ENCODE measurements around the gene ZNF138. TPM values are rescaled to one million over a fixed set of nuclear protein-coding genes. Genes with fewer than 3 reads are reported as not detected.

ZNF138 gene
- total and polyA plus RNA-seq, 10 of the 15 experiments (the other 5 are each of a cell fraction or from before 2014, with no cell fraction given) = 5.9 to 14.9 (median 12.4) TPM

DNA sequence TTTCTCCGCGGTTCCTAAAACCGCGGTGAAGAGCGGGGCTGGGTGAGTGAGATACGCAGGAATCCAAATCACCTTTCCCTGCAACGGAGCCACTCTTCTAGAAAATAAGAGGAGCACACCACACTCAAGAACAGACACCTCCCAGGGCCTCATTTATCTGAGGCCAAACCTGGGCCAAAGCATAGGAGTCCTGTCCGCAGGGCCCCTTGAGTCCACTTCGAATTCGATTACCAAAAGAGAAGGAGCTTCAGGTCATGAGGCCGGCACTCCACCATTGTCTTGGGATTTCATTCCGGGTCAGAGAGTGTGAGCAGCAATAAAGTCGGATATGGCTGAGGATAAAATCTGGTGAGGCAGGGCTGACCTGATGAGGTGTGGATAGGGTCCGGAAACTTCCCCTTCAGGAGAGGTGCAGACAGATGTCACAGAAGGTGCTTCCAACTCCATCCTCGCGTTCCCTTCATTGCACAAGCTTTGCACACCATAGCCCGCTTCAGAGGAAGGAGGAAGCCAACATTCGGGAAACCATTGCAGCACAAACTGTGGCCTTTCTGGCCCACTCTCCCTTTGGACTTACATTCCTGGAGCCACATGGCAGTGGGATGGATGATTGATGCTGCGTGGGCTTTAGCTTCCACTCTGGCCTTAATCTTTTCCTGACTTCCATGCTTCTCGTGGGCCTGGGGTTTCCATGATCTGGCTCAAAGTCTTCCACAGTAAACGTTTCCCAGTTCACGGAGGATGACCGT lies 81.6 kb downstream of the ZNF138 start:
- intact Hi-C loops (cut with micrococcal nuclease; ENCODE audit: unreplicated experiment) (no loop called here), in situ Hi-C loops (cut with MboI) (no loop called here)
- Histone ChIP-seq H3K4me2 (ENCODE audit: control insufficient read depth, insufficient read depth) (no peak overlapping the region), H3K27me3 (replicated peaks in 1 of 2; ENCODE audit: control insufficient read depth in 2 of 2, insufficient read depth in 2 of 2, low read length in 1 of 2) (no peaks in the 10 kb centered on the region), H3K27ac (ENCODE audit: control insufficient read depth, insufficient read depth) (no peak overlapping the region), H3K9me3 (replicated peaks; ENCODE audit: control insufficient read depth, insufficient read depth, low read length) (peaks cover 3% of the 10 kb centered on the region; the same call in 2 of the 3 replicates), H4K20me1 (ENCODE audit: control insufficient read depth, insufficient read depth) (no peaks in the 10 kb centered on the region), H3K79me2 (ENCODE audit: control insufficient read depth, insufficient read depth, low read length) (no peaks in the 10 kb centered on the region), H3K4me3 (no peak overlapping the region), H2AFZ (ENCODE audit: control insufficient read depth, low read depth, low read length) (no peak overlapping the region), H3K9ac (ENCODE audit: control insufficient read depth, insufficient read depth, low read length) (no peak overlapping the region), H3K36me3 (ENCODE audit: control insufficient read depth in 2 of 2, insufficient read depth in 2 of 2, low read length in 1 of 2) (no peaks in the 10 kb centered on the region), H3K4me1 (ENCODE audit: control insufficient read depth, insufficient read depth, low read length) (no peaks in the 10 kb centered on the region)
- ChIA-PET POLR2A (no interaction called here), SMC1A (ENCODE audit: uncharacterized antibody, unreplicated experiment) (no interaction called here), CTCF (no interaction called here), RAD21 (ENCODE audit: unreplicated experiment) (no interaction called here)
- no TSS peak for BruUV-seq (replicated peaks)
- no peak for DNase-seq (ENCODE audit: low read depth, low spot score)
- FAIRE-seq = no peak
- ATAC-seq = no peak
- WGBS (ENCODE audit: insufficient coverage, insufficient replicate concordance, low lambda C conversion rate, missing lambda C conversion rate) = 72% methylated on average over 23 of the region's 23 CpGs
- TF ChIP-seq, protein P1, sequence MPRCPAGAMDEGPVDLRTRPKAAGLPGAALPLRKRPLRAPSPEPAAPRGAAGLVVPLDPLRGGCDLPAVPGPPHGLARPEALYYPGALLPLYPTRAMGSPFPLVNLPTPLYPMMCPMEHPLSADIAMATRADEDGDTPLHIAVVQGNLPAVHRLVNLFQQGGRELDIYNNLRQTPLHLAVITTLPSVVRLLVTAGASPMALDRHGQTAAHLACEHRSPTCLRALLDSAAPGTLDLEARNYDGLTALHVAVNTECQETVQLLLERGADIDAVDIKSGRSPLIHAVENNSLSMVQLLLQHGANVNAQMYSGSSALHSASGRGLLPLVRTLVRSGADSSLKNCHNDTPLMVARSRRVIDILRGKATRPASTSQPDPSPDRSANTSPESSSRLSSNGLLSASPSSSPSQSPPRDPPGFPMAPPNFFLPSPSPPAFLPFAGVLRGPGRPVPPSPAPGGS (IDR thresholded peaks at IDR 0.05; ENCODE audit: borderline replicate concordance, insufficient read depth, low read depth, low read length, poor library complexity, severe bottlenecking) = no peak
- TF ChIP-seq, protein P2, sequence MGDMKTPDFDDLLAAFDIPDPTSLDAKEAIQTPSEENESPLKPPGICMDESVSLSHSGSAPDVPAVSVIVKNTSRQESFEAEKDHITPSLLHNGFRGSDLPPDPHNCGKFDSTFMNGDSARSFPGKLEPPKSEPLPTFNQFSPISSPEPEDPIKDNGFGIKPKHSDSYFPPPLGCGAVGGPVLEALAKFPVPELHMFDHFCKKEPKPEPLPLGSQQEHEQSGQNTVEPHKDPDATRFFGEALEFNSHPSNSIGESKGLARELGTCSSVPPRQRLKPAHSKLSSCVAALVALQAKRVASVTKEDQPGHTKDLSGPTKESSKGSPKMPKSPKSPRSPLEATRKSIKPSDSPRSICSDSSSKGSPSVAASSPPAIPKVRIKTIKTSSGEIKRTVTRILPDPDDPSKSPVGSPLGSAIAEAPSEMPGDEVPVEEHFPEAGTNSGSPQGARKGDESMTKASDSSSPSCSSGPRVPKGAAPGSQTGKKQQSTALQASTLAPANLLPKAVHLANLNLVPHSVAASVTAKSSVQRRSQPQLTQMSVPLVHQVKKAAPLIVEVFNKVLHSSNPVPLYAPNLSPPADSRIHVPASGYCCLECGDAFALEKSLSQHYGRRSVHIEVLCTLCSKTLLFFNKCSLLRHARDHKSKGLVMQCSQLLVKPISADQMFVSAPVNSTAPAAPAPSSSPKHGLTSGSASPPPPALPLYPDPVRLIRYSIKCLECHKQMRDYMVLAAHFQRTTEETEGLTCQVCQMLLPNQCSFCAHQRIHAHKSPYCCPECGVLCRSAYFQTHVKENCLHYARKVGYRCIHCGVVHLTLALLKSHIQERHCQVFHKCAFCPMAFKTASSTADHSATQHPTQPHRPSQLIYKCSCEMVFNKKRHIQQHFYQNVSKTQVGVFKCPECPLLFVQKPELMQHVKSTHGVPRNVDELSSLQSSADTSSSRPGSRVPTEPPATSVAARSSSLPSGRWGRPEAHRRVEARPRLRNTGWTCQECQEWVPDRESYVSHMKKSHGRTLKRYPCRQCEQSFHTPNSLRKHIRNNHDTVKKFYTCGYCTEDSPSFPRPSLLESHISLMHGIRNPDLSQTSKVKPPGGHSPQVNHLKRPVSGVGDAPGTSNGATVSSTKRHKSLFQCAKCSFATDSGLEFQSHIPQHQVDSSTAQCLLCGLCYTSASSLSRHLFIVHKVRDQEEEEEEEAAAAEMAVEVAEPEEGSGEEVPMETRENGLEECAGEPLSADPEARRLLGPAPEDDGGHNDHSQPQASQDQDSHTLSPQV (IDR thresholded peaks at IDR 0.05) = no peak
- TF ChIP-seq CBX3 (IDR thresholded peaks at IDR 0.05; ENCODE audit: borderline replicate concordance, low read depth) (no peak), FOS (IDR thresholded peaks at IDR 0.05; ENCODE audit: borderline replicate concordance, extremely low read depth, insufficient read length) (no peak), IRF4 (IDR thresholded peaks at IDR 0.05; ENCODE audit: low read depth, low read length) (no peak), SRF (IDR thresholded peaks at IDR 0.05; ENCODE audit: low read depth in 2 of 2, low read length in 2 of 2) (no peak), TBL1XR1 (IDR thresholded peaks at IDR 0.05; ENCODE audit: low read depth, low read length) (no peak), FOXM1 (IDR thresholded peaks at IDR 0.05; ENCODE audit: low read depth, low read length) (no peak), IKZF2 (IDR thresholded peaks at IDR 0.05) (no peak), NR2C1 (IDR thresholded peaks at IDR 0.05) (no peak), CHD2 (IDR thresholded peaks at IDR 0.05; ENCODE audit: borderline replicate concordance, low read depth, low read length) (no peak), NFXL1 (IDR thresholded peaks at IDR 0.05; ENCODE audit: borderline replicate concordance) (no peak), SMAD5 (IDR thresholded peaks at IDR 0.05; ENCODE audit: low read depth) (no peak), SMARCA5 (IDR thresholded peaks at IDR 0.05) (no peak)
- TF ChIP-seq, protein P3, sequence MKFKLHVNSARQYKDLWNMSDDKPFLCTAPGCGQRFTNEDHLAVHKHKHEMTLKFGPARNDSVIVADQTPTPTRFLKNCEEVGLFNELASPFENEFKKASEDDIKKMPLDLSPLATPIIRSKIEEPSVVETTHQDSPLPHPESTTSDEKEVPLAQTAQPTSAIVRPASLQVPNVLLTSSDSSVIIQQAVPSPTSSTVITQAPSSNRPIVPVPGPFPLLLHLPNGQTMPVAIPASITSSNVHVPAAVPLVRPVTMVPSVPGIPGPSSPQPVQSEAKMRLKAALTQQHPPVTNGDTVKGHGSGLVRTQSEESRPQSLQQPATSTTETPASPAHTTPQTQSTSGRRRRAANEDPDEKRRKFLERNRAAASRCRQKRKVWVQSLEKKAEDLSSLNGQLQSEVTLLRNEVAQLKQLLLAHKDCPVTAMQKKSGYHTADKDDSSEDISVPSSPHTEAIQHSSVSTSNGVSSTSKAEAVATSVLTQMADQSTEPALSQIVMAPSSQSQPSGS (IDR thresholded peaks at IDR 0.05; ENCODE audit: low read length) = no peak
- TF ChIP-seq, protein P4, sequence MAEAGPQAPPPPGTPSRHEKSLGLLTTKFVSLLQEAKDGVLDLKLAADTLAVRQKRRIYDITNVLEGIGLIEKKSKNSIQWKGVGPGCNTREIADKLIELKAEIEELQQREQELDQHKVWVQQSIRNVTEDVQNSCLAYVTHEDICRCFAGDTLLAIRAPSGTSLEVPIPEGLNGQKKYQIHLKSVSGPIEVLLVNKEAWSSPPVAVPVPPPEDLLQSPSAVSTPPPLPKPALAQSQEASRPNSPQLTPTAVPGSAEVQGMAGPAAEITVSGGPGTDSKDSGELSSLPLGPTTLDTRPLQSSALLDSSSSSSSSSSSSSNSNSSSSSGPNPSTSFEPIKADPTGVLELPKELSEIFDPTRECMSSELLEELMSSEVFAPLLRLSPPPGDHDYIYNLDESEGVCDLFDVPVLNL (IDR thresholded peaks at IDR 0.05; ENCODE audit: low read depth, low read length) = no peak
- TF ChIP-seq, protein P5, sequence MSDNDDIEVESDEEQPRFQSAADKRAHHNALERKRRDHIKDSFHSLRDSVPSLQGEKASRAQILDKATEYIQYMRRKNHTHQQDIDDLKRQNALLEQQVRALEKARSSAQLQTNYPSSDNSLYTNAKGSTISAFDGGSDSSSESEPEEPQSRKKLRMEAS (IDR thresholded peaks at IDR 0.05; ENCODE audit: low read depth, low read length) = no peak
